Measurements from ENCODE around the gene MLST8.

GRCh38 chr16:2177561-2177960, 27.7 kb upstream of the MLST8 start:
- TF ChIP-seq, protein P1, sequence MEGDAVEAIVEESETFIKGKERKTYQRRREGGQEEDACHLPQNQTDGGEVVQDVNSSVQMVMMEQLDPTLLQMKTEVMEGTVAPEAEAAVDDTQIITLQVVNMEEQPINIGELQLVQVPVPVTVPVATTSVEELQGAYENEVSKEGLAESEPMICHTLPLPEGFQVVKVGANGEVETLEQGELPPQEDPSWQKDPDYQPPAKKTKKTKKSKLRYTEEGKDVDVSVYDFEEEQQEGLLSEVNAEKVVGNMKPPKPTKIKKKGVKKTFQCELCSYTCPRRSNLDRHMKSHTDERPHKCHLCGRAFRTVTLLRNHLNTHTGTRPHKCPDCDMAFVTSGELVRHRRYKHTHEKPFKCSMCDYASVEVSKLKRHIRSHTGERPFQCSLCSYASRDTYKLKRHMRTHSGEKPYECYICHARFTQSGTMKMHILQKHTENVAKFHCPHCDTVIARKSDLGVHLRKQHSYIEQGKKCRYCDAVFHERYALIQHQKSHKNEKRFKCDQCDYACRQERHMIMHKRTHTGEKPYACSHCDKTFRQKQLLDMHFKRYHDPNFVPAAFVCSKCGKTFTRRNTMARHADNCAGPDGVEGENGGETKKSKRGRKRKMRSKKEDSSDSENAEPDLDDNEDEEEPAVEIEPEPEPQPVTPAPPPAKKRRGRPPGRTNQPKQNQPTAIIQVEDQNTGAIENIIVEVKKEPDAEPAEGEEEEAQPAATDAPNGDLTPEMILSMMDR (IDR thresholded peaks at IDR 0.05): no peak
- TF ChIP-seq POLR2A (IDR thresholded peaks at IDR 0.05): no peak
